K562 (cell line): ENCODE data around the gene SMAD3. TPM values are rescaled to one million over a fixed set of nuclear protein-coding genes. Genes with fewer than 3 reads are reported as not detected.

Experiments
- ATAC-seq: fragments of 200-7000 bp; cut with Tn5 transposase; 3 replicates; pipeline ENCODE4 v1.9.1; 2020; ENCODE audit warnings: moderate library complexity
- BruUV-seq: library from RNA; stranded (reverse); fragments of 400-500 nt; replicated peaks from 2 replicates; lab custom pipeline; 2021; lab: Mats Ljungman, UMichigan
- CTCF ChIA-PET: fragments of 300-600 bp; formaldehyde crosslinking; extraction: SDS; loops from one replicate; lab custom pipeline; 2021; ENCODE audit warnings: low intra/inter-chr PET ratio; lab: Yijun Ruan, JAX
- POLR2A ChIA-PET: fragments of 300-600, 350-650 bp; sonication (Branson Sonifier 250); formaldehyde crosslinking; extraction: SDS; loops from one replicate; lab custom pipeline; 2021; ENCODE audit warnings: antibody characterized with exemption, inconsistent platforms; lab: Yijun Ruan, JAX
- DNase-seq, 4 experiments: peaks; one replicate each; pipeline versions ENCODE4 v3.0.0 to v3.0.0-alpha.2; 2011 to 2018; ENCODE audit warnings: low spot score in 3 of 4, mixed read lengths in 3 of 4; ENCODE audit errors: extremely low read depth in 1 of 4
- FAIRE-seq: peaks from 2 replicates; lab custom pipeline; 2011; peaks lifted over from hg19 to GRCh38; lab: Jason Lieb, UNC
- H2AFZ ChIP-seq: 2 replicates; pipeline ENCODE4 v1.6.0; 2011; ENCODE audit warnings: low read depth, low read length, control low read depth, inconsistent platforms
- H3K27ac ChIP-seq: fragments of 200-600 bp; 3 replicates; pipeline ENCODE4 v1.8.0; 2011; ENCODE audit warnings: low read depth, mild to moderate bottlenecking, control low read depth, inconsistent platforms, low read length, moderate library complexity, mixed read lengths; ENCODE audit errors: extremely low read depth
- H3K27me3 ChIP-seq, 2 experiments: fragments of 300-600 bp in 1 of 2; 2 replicates in 1 of 2; 3 replicates in 1 of 2; pipeline versions ENCODE4 v1.6.0 to v1.8.0; 2011; ENCODE audit warnings: inconsistent platforms in 2 of 2, low read length in 2 of 2, mild to moderate bottlenecking in 1 of 2, mixed read lengths in 1 of 2, moderate library complexity in 1 of 2; ENCODE audit not compliant: control insufficient read depth in 2 of 2, insufficient read depth in 2 of 2
- H3K36me3 ChIP-seq: fragments of 300-600 bp; 3 replicates; pipeline ENCODE4 v1.8.0; 2011; ENCODE audit warnings: mild to moderate bottlenecking, low read length, inconsistent platforms; ENCODE audit not compliant: control insufficient read depth, insufficient read depth
- H3K4me1 ChIP-seq, 2 experiments: fragments of 200-600 bp in 1 of 2; replicated peaks in 1 of 2; 2 replicates in 1 of 2; 3 replicates in 1 of 2; pipeline versions ENCODE4 v1.5.1 to v1.8.0; 2011; ENCODE audit warnings: inconsistent platforms in 2 of 2, low read length in 2 of 2, mild to moderate bottlenecking in 1 of 2, mixed read lengths in 1 of 2, moderate library complexity in 1 of 2; ENCODE audit not compliant: control insufficient read depth in 2 of 2, insufficient read depth in 2 of 2
- H3K4me2 ChIP-seq: 2 replicates; pipeline ENCODE4 v1.6.1; 2011; ENCODE audit warnings: low read length, control low read depth, inconsistent platforms, mixed read lengths; ENCODE audit not compliant: insufficient read depth
- H3K4me3 ChIP-seq: fragments of 200-600 bp; sonication (generic), shearing (Covaris generic); 2 replicates; pipeline ENCODE4 v1.5.1; 2016; ENCODE audit warnings: control low read depth, inconsistent platforms
- H3K79me2 ChIP-seq: fragments of 200-600 bp; 3 replicates; pipeline ENCODE4 v1.8.0; 2011; ENCODE audit warnings: low read length, inconsistent platforms; ENCODE audit not compliant: control insufficient read depth, insufficient read depth
- H3K9ac ChIP-seq, 2 experiments: 2 replicates each; pipeline versions ENCODE4 v1.6.0 to v1.6.1; 2011; ENCODE audit warnings: low read depth in 2 of 2, low read length in 2 of 2, control low read depth in 1 of 2, inconsistent platforms in 1 of 2, mild to moderate bottlenecking in 1 of 2, mixed read lengths in 1 of 2; ENCODE audit not compliant: insufficient read depth in 1 of 2
- H3K9me1 ChIP-seq: one replicate; pipeline ENCODE4 v1.6.0; 2011; ENCODE audit warnings: inconsistent platforms, mild to moderate bottlenecking, low read length, moderate library complexity; ENCODE audit not compliant: control insufficient read depth, insufficient read depth
- H3K9me3 ChIP-seq: replicated peaks from 2 replicates; pipeline ENCODE4 v1.5.1; 2011; ENCODE audit warnings: low read depth, low read length, inconsistent platforms; ENCODE audit not compliant: control insufficient read depth, insufficient read depth
- H4K20me1 ChIP-seq: replicated peaks from 2 replicates; pipeline ENCODE4 v1.6.1; 2011; ENCODE audit warnings: low read length, inconsistent platforms, mixed read lengths; ENCODE audit not compliant: control insufficient read depth, insufficient read depth
- MEF2D ChIP-seq: conservative IDR thresholded peaks from 2 replicates; pipeline ENCODE4 v1.6.1; 2016; ENCODE audit warnings: low read depth, missing genetic modification characterization, missing compliant biosample characterization
- RERE ChIP-seq: sonication (generic); formaldehyde crosslinking; IDR thresholded peaks from 2 replicates; pipeline ENCODE4 v1.8.0; 2023; ENCODE audit warnings: missing genetic modification reagents, mild to moderate bottlenecking, borderline replicate concordance
- ZNF436 ChIP-seq: fragments of 250-450, 450-650 bp; sonication (Bioruptor Pico); formaldehyde crosslinking; IDR thresholded peaks from 2 replicates; pipeline ENCODE4 v1.7.0; 2020; ENCODE audit warnings: mild to moderate bottlenecking
- WGBS: fragments of 100-300 bp; shearing (Covaris generic); methylation state at CpG from one replicate; pipeline ENCODE4 v1.1.6; 2016; ENCODE audit warnings: low coverage, mixed read lengths; ENCODE audit not compliant: insufficient coverage; ENCODE audit errors: missing lambda C conversion rate; 5-methylcytosine and 5-hydroxymethylcytosine counted together
- in situ Hi-C: fragments of 300-500 bp; cut with MboI; formaldehyde crosslinking; loops from 4 replicates; pipeline ENCODE4 v1.15.0; 2018; ENCODE audit warnings: inconsistent platforms, mixed read lengths
- intact Hi-C: fragments of 100-400 bp; cut with micrococcal nuclease; formaldehyde crosslinking; loops from 2 replicates; pipeline ENCODE4 v1.14.2; 2022
- polyA plus RNA-seq, 8 experiments: library from polyadenylated mRNA; depleted of rRNA in 4 of 8; stranded (reverse) in 5 of 8; unstranded in 3 of 8; fragments of >200 nt; fragmentation: Nextera tagmentation in 2 of 8; fragmentation: Illumina TruSeq in 1 of 8; extraction: Ambion mirVana in 2 of 8; extraction: Trizol in 1 of 8; gene quantifications; 2 replicates each; pipeline versions ENCODE4 v1.2.1 to v1.2.3, GENCODE V29; 2011 to 2014; ENCODE audit warnings: inconsistent platforms in 1 of 8, missing spikeins in 1 of 8
- total RNA-seq, 7 experiments: library from RNA; depleted of rRNA in 6 of 7; stranded (reverse); fragments of >200 nt in 6 of 7; fragmentation: Illumina TruSeq in 2 of 7; extraction: Trizol in 2 of 7; gene quantifications; 2 replicates each; pipeline versions ENCODE4 v1.2.1 to v1.2.3, GENCODE V29; 2011 to 2021; ENCODE audit warnings: low replicate concordance in 1 of 7
- TF ChIP-seq, protein P1 (sequence below), 3 experiments: IDR thresholded peaks in 2 of 3; conservative IDR thresholded peaks in 1 of 3; 2 replicates each; pipeline ENCODE4 v1.5.1; 2011 to 2012; ENCODE audit warnings: low read length in 3 of 3, mild to moderate bottlenecking in 3 of 3, control low read depth in 2 of 3, improper control_type of control experiment in 1 of 3, inconsistent platforms in 1 of 3, low read depth in 1 of 3, mixed read lengths in 1 of 3, moderate library complexity in 1 of 3; ENCODE audit not compliant: insufficient read depth in 2 of 3

SMAD3 gene
- total and polyA plus RNA-seq, 9 of the 15 experiments (the other 6 are each of a cell fraction or from before 2014, with no cell fraction given) = 4.3 to 39.2 (median 11.1) TPM

- peak; percentile 51 for ATAC-seq
- H3K9me1 ChIP-seq = no peaks in the 10 kb centered on the region
- H3K9ac ChIP-seq = no peak overlapping the region
- CTCF ChIA-PET = no interaction called here
- TF ChIP-seq, protein P1, sequence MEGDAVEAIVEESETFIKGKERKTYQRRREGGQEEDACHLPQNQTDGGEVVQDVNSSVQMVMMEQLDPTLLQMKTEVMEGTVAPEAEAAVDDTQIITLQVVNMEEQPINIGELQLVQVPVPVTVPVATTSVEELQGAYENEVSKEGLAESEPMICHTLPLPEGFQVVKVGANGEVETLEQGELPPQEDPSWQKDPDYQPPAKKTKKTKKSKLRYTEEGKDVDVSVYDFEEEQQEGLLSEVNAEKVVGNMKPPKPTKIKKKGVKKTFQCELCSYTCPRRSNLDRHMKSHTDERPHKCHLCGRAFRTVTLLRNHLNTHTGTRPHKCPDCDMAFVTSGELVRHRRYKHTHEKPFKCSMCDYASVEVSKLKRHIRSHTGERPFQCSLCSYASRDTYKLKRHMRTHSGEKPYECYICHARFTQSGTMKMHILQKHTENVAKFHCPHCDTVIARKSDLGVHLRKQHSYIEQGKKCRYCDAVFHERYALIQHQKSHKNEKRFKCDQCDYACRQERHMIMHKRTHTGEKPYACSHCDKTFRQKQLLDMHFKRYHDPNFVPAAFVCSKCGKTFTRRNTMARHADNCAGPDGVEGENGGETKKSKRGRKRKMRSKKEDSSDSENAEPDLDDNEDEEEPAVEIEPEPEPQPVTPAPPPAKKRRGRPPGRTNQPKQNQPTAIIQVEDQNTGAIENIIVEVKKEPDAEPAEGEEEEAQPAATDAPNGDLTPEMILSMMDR (IDR thresholded peaks at IDR 0.05 in 2 of 3, conservative IDR thresholded peaks at IDR 0.05 in 1 of 3; ENCODE audit: insufficient read depth in 2 of 3, low read depth in 1 of 3, low read length in 3 of 3) = 0 out of 6 replicates have a peak, but pooled peaks of 1 of the 3 experiments have one; percentile 4
- no peak for TF ChIP-seq MEF2D (tag)
- no peak for TF ChIP-seq RERE (CRISPR knock-in tag)
- TF ChIP-seq ZNF436 (CRISPR knock-in tag) = no peak
- no peak overlapping the region for H2AFZ ChIP-seq
- BruUV-seq = no TSS peak
- 91% methylated on average over 10 of the region's 17 CpGs for WGBS
- H3K4me1 ChIP-seq = no peaks in the 10 kb centered on the region; a peak in 3 of 5 replicates
- H3K4me3 ChIP-seq = no peak overlapping the region
- intact Hi-C loops = no loop called here
- POLR2A ChIA-PET = interaction anchor here (0.5 kb wide), 1 partner anchor 197 kb away, joined by 3 read pairs; no protein-coding TSS in a partner anchor
- in situ Hi-C loops = no loop called here
- DNase-seq = no peak
- no peaks in the 10 kb centered on the region for H3K79me2 ChIP-seq
- no peak for FAIRE-seq
- H3K4me2 ChIP-seq = no peak overlapping the region
- 0 out of 2 replicates have a peak, but pooled peaks cover 8% of the 10 kb centered on the region for H4K20me1 ChIP-seq
- no peaks in the 10 kb centered on the region for H3K9me3 ChIP-seq
- no peak overlapping the region for H3K27ac ChIP-seq
- no peaks in the 10 kb centered on the region for H3K27me3 ChIP-seq
- H3K36me3 ChIP-seq = peaks cover 36% of the 10 kb centered on the region; the same call in 2 of the 3 replicates
Measured at GRCh38 chr15:67164811-67165253, 99.4 kb downstream of the SMAD3 start.
